RWPE2 (cell line): Measurements from ENCODE around the gene GAGE12H.
"Not testable (repeated sequence)": the region's sequence is repeated elsewhere in the genome, so short reads cannot be mapped to it uniquely, and the experiment has no call there.

Source experiments
- ATAC-seq: fragments of 200-7000 bp; cut with Tn5 transposase; 3 replicates; pipeline ENCODE4 v1.9.1; 2021; ENCODE audit warnings: low read depth
- DNase-seq: peaks from one replicate; pipeline ENCODE4 v3.0.0-alpha.2; 2020; ENCODE audit warnings: low spot score
- H3K27ac ChIP-seq: fragments of 450-650 bp; 2 replicates; pipeline ENCODE4 v1.5.1; 2017; ENCODE audit warnings: mild to moderate bottlenecking; ENCODE audit not compliant: poor library complexity, severe bottlenecking
- H3K27me3 ChIP-seq: fragments of 250-450 bp; sonication (Bioruptor Pico); 2 replicates; pipeline ENCODE4 v1.5.1; 2021; ENCODE audit warnings: mild to moderate bottlenecking, moderate library complexity; ENCODE audit not compliant: insufficient read depth, poor library complexity, severe bottlenecking
- H3K36me3 ChIP-seq: fragments of 250-450 bp; sonication (Bioruptor Pico); 2 replicates; pipeline ENCODE4 v1.5.1; 2020; ENCODE audit warnings: low read depth, mild to moderate bottlenecking, moderate library complexity
- H3K4me1 ChIP-seq: fragments of 250-450 bp; sonication (Bioruptor Pico); 2 replicates; pipeline ENCODE4 v1.5.1; 2021; ENCODE audit warnings: mild to moderate bottlenecking, moderate library complexity; ENCODE audit not compliant: insufficient read depth, poor library complexity, severe bottlenecking
- H3K4me3 ChIP-seq: fragments of 250-450 bp; sonication (Bioruptor Pico); 2 replicates; pipeline ENCODE4 v1.5.1; 2021; ENCODE audit warnings: mild to moderate bottlenecking, moderate library complexity; ENCODE audit not compliant: severe bottlenecking
- H3K9me3 ChIP-seq: fragments of 250-450 bp; sonication (Bioruptor Pico); 2 replicates; pipeline ENCODE4 v1.5.1; 2021; ENCODE audit warnings: mild to moderate bottlenecking, moderate library complexity; ENCODE audit not compliant: severe bottlenecking

Gene GAGE12H, protein sequence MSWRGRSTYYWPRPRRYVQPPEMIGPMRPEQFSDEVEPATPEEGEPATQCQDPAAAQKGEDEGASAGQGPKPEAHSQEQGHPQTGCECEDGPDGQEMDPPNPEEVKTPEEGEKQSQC

DNA sequence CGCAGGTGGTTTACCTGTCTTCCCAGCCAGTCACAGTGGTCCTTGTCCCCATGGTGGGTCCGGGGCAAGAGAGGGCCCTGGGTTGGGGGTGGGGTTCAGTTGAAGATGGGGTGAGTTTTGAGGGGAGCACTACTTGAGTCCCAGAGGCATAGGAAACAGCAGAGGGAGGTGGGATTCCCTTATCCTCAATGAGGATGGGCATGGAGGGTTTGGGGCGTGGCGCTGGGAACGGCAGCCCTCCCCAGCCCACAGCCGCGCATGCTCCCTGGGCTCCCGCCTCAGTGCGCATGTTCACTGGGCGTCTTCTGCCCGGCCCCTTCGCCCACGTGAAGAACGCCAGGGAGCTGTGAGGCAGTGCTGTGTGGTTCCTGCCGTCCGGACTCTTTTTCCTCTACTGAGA is at the start of gene GAGE12H:
GAGE12H (plus strand) TSS at position 301 of the 400 bp plus-strand sequence. CDS start 1,155 bp downstream, outside the sequence.
- not testable (repeated sequence) for DNase-seq, H3K4me1 ChIP-seq, H3K4me3 ChIP-seq, H3K27me3 ChIP-seq, H3K27ac ChIP-seq, H3K36me3 ChIP-seq, H3K9me3 ChIP-seq, ATAC-seq

- H3K4me3 ChIP-seq, H3K4me1 ChIP-seq, ATAC-seq, DNase-seq, H3K36me3 ChIP-seq, H3K27ac ChIP-seq, H3K9me3 ChIP-seq, H3K27me3 ChIP-seq: not testable (repeated sequence)
Measured at GRCh38 chrX:49531877-49532276, 47.9 kb upstream of the GAGE12H start, which contains the start of gene GAGE12C. TSS of gene GAGE12C (plus strand) at chrX:49532177. CDS start at chrX:49533332, 1,155 bp downstream.

GRCh38 chrX:49541433-49541832 is 38.3 kb upstream of the GAGE12H start, which contains the start of gene GAGE12D:
TSS of gene GAGE12D (plus strand) at chrX:49541733. CDS start at chrX:49542888, 1,155 bp downstream.
- H3K27ac ChIP-seq, DNase-seq, H3K4me3 ChIP-seq, H3K27me3 ChIP-seq, H3K4me1 ChIP-seq, H3K36me3 ChIP-seq, H3K9me3 ChIP-seq, ATAC-seq: not testable (repeated sequence)

DNA sequence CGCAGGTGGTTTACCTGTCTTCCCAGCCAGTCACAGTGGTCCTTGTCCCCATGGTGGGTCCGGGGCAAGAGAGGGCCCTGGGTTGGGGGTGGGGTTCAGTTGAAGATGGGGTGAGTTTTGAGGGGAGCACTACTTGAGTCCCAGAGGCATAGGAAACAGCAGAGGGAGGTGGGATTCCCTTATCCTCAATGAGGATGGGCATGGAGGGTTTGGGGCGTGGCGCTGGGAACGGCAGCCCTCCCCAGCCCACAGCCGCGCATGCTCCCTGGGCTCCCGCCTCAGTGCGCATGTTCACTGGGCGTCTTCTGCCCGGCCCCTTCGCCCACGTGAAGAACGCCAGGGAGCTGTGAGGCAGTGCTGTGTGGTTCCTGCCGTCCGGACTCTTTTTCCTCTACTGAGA is 28.8 kb upstream of the GAGE12H start, which contains the start of gene GAGE12E:
GAGE12E (plus strand) TSS at position 301 of the 400 bp plus-strand sequence. CDS start 1,155 bp downstream, outside the sequence.
- ATAC-seq, H3K27ac ChIP-seq, H3K9me3 ChIP-seq, H3K36me3 ChIP-seq, H3K27me3 ChIP-seq, H3K4me1 ChIP-seq, H3K4me3 ChIP-seq, DNase-seq: not testable (repeated sequence)

DNA sequence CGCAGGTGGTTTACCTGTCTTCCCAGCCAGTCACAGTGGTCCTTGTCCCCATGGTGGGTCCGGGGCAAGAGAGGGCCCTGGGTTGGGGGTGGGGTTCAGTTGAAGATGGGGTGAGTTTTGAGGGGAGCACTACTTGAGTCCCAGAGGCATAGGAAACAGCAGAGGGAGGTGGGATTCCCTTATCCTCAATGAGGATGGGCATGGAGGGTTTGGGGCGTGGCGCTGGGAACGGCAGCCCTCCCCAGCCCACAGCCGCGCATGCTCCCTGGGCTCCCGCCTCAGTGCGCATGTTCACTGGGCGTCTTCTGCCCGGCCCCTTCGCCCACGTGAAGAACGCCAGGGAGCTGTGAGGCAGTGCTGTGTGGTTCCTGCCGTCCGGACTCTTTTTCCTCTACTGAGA is 19.2 kb upstream of the GAGE12H start, which contains the start of gene GAGE12F:
GAGE12F (plus strand) TSS at position 301 of the 400 bp plus-strand sequence. CDS start 1,155 bp downstream, outside the sequence.
- not testable (repeated sequence) for ATAC-seq, H3K4me3 ChIP-seq, H3K9me3 ChIP-seq, H3K27me3 ChIP-seq, H3K27ac ChIP-seq, H3K36me3 ChIP-seq, DNase-seq, H3K4me1 ChIP-seq

DNA sequence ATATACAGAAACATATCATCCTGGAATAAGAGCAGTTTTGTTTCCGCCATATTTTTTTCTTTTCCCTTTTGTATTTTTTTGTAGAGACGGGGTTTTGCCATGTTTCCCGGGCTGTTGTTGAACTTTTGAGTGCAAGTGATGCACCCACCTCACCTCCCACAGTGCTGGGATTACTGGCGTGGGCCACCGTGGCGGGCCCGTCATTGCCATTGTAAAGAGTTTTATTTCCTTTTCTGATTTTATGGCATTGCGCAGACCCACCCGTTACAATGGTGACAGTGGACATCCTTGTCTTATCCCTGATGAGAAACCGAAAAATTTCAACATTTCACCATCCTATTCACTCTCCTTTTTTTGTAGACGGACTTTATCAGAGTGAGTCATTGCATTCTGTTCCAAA is 11.0 kb upstream of the GAGE12H start:
- not testable (repeated sequence) for H3K9me3 ChIP-seq, H3K27ac ChIP-seq, H3K4me1 ChIP-seq, H3K27me3 ChIP-seq, ATAC-seq, H3K36me3 ChIP-seq, H3K4me3 ChIP-seq
- peak; percentile 20 for DNase-seq

DNA sequence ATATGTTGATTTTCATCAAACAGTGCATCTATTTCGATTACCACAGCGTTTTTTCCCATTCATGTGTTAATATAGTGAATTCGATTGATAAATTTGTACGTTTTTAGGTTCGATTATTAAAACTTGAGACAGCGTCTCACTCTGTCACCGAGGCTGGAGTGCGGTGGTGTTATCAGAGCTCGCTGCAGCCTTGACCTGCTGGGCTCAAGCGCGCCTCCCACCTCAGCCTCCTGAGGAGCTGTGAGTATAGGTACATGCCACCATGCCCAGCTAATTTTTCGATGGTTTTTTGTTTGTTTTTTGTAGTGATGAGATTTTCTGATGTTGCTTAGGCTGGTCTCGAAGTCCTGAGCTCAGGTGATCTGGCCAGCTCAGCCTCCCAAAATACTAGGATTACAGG is 10.6 kb upstream of the GAGE12H start:
- peak; percentile 7 for DNase-seq
- H3K36me3 ChIP-seq, ATAC-seq, H3K4me1 ChIP-seq, H3K27ac ChIP-seq, H3K27me3 ChIP-seq, H3K4me3 ChIP-seq, H3K9me3 ChIP-seq: not testable (repeated sequence)

DNA sequence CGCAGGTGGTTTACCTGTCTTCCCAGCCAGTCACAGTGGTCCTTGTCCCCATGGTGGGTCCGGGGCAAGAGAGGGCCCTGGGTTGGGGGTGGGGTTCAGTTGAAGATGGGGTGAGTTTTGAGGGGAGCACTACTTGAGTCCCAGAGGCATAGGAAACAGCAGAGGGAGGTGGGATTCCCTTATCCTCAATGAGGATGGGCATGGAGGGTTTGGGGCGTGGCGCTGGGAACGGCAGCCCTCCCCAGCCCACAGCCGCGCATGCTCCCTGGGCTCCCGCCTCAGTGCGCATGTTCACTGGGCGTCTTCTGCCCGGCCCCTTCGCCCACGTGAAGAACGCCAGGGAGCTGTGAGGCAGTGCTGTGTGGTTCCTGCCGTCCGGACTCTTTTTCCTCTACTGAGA is 9.6 kb upstream of the GAGE12H start, which contains the start of gene GAGE12G:
GAGE12G (plus strand) TSS at position 301 of the 400 bp plus-strand sequence. CDS start 1,155 bp downstream, outside the sequence.
- H3K36me3 ChIP-seq, H3K4me1 ChIP-seq, ATAC-seq, DNase-seq, H3K4me3 ChIP-seq, H3K9me3 ChIP-seq, H3K27ac ChIP-seq, H3K27me3 ChIP-seq: not testable (repeated sequence)

GRCh38 chrX:49589196-49589595 is 9.4 kb downstream of the GAGE12H start, which contains the start of gene GAGE2A:
TSS of gene GAGE2A (plus strand) at chrX:49589496. CDS start at chrX:49590651, 1,155 bp downstream.
- not testable (repeated sequence) for H3K27me3 ChIP-seq, DNase-seq, H3K4me3 ChIP-seq, H3K36me3 ChIP-seq, H3K4me1 ChIP-seq, H3K27ac ChIP-seq, H3K9me3 ChIP-seq, ATAC-seq

DNA sequence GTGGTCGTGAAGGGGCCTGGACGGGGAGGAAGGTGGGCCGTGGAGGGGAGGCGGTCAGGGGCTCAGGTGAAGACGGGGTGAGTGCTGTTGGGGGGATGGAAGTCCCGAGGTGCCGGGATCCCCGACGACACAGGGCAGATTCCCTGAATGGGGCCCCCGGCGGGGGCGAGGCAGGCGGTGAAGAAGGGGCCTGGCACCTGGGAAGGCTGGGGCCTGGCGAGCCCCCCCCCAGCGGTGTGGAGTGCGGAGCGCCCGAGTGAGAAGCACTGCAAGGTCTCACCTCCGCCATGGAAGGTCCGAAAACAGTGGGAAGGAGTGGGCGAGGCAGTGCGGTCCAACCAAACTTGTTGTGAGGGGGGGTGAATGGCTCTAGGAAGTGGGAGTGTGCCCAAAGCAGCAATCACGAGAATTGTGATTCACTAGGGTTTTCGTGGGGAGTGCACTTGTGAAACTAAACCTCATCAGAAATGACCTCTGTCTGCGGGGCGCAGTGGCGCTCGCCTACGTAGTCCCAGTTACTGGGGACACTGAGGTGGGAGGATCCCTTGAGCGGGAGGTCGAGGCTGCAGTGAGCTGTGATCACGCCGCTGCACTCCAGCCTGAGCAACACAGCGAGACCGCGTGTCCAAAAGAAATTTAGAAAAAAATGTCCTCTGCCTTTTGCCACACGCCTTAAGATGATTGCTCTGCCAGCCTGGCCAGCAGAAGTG is 10.2 kb downstream of the GAGE12H start:
- not testable (repeated sequence) for H3K4me3 ChIP-seq, ATAC-seq, H3K9me3 ChIP-seq, H3K36me3 ChIP-seq, H3K27ac ChIP-seq, H3K27me3 ChIP-seq, H3K4me1 ChIP-seq
- DNase-seq, result peak; percentile 58

DNA sequence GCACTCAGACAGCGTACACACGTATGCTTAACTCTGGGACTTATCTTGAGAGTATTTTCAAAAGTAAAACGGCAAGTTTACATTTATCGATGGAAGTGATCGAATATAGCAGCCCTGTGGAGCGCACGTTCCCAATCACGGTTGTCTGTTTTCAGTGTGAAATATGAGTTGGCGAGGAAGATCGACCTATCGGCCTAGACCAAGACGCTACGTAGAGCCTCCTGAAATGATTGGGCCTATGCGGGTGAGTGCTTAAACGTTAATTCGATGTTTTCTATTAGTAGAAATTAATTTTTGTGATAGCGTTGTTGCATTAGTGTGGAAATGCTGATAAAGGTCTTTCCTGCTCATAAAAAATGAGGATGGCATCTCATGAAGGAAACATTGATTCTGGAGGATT is 10.7 kb downstream of the GAGE12H start:
- not testable (repeated sequence) for H3K36me3 ChIP-seq, H3K27me3 ChIP-seq, H3K9me3 ChIP-seq, H3K4me1 ChIP-seq, DNase-seq, H3K4me3 ChIP-seq, ATAC-seq, H3K27ac ChIP-seq
